Omental fat pad (tissue), 4 donors: ENCODE measurements around the gene ADAMTS16. TPM values are rescaled to one million over a fixed set of nuclear protein-coding genes. Genes with fewer than 3 reads are reported as not detected.

Source experiments
- ATAC-seq: fragments of 150-250 bp; one replicate; pipeline ENCODE4 v1.9.1; 2016; ENCODE audit warnings: mild to moderate bottlenecking, moderate library complexity; ENCODE audit not compliant: low FRiP score
- DNase-seq: peaks from one replicate; pipeline ENCODE4 v3.0.0-alpha.2; 2019; ENCODE audit warnings: low spot score
- CTCF ChIP-seq, 3 donors: fragments of 450-650 bp; IDR thresholded peaks; one replicate each; pipeline ENCODE4 v1.5.1; 2016 to 2017; ENCODE audit warnings: antibody characterized with exemption in 3 of 3, mild to moderate bottlenecking in 3 of 3, moderate library complexity in 2 of 3
- total RNA-seq, 4 donors: library from RNA; depleted of rRNA; stranded (reverse); fragments of >200 nt; gene quantifications; one replicate each; pipeline ENCODE4 v1.1.0, GENCODE V29; 2016

Gene ADAMTS16
- total RNA-seq, 4 donors from 2014 or later = 0.50 to 1.9 (median 1.3) TPM

GRCh38 chr5:5141625-5142525, 1.7 kb downstream of the ADAMTS16 start:
- ATAC-seq (no peak), DNase-seq (peak; percentile 58)
- peak in 1 of 3 donors; percentile 58 for TF ChIP-seq CTCF (IDR thresholded peaks at IDR 0.05)

GRCh38 chr5:5144441-5144840, 4.3 kb downstream of the ADAMTS16 start:
- TF ChIP-seq CTCF (IDR thresholded peaks at IDR 0.05) = no peak
- no peak for DNase-seq
- no peak for ATAC-seq

- no peak for ATAC-seq
- no peak for TF ChIP-seq CTCF (IDR thresholded peaks at IDR 0.05)
- no peak for DNase-seq
Observed at GRCh38 chr5:5145651-5146529, 5.8 kb downstream of the ADAMTS16 start.

- no peak for TF ChIP-seq CTCF (IDR thresholded peaks at IDR 0.05)
- ATAC-seq (peak; percentile 32), DNase-seq (no peak)
Observed at GRCh38 chr5:5146530-5147160, 6.5 kb downstream of the ADAMTS16 start.

GRCh38 chr5:5149154-5149553, 9.0 kb downstream of the ADAMTS16 start:
- no peak for TF ChIP-seq CTCF (IDR thresholded peaks at IDR 0.05)
- ATAC-seq (no peak), DNase-seq (no peak)

- TF ChIP-seq CTCF (IDR thresholded peaks at IDR 0.05) = no peak
- no peak for ATAC-seq
- no peak for DNase-seq
Observed at GRCh38 chr5:5150667-5151066, 10.5 kb downstream of the ADAMTS16 start.
